ENCODE measurements around the gene PHF12.

Gene PHF12

DNA sequence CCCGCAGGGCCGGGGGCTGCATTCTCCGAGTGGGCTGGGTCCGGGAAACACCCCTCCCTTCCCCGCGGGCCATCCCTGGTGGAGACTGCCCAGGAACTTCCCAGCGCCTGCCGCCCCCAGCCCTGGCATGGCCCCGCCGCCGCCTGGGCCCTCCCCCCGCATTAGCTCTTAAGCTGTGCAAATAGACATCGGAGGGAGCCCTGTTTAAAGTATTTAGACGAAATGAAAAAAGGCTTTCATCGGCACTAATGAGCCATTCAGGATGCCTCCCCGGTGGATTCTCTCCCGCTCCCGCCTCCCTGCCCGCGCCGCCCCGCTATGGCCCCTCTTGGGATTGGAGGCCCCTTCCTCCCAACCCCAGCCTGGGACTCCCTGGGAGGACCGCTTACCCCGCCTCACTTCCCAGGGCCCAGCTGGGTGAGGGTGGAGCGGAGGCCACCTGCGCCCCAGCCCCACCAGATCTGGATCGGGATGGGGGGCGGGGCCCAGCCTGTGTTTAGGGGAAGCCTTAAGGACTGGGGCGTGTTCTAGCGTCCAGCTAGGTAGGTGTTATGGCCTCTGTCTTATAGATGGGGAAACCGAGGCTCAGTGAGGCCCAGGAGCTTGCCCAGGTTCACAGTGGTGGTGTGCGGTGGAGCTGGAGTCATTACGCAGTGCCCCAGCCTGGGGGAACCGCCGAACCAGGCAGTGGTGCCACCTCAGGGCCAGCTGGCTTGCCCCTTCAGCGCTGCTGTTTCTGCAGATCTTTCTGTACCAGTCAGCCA is 34.8 kb upstream of the PHF12 start:
- DNase-seq, result no peak
- H2BK15ac ChIP-seq (ENCODE audit: low read depth, poor library complexity, severe bottlenecking), result no peak overlapping the region
- H3K4me2 ChIP-seq (ENCODE audit: low read length, poor library complexity, severe bottlenecking), result no peak overlapping the region
- H3K18ac ChIP-seq (ENCODE audit: low read depth in 1 of 2, low read length in 2 of 2), result no peak overlapping the region
- H3K4me3 ChIP-seq (ENCODE audit: insufficient read depth in 1 of 2, low read depth in 1 of 2, low read length in 2 of 2), result no peak overlapping the region
- no peak overlapping the region for H3K14ac ChIP-seq (ENCODE audit: low read length in 2 of 2)
- H4K8ac ChIP-seq (ENCODE audit: low read length), result no peak overlapping the region
- no peak overlapping the region for H2AK5ac ChIP-seq (ENCODE audit: low read length, severe bottlenecking)
- H4K91ac ChIP-seq (ENCODE audit: low read length), result no peak overlapping the region
- H3K36me3 ChIP-seq (ENCODE audit: control insufficient read depth in 1 of 2, insufficient read depth in 2 of 2, low read depth in 1 of 2, low read length in 2 of 2), result no peaks in the 10 kb centered on the region
- no peak overlapping the region for H3K9ac ChIP-seq (ENCODE audit: low read length)
- no peak overlapping the region for H3K27ac ChIP-seq (ENCODE audit: low read length, poor library complexity, severe bottlenecking)
- peaks cover 63 to 86% of the 10 kb centered on the region in 2 experiments for H3K27me3 ChIP-seq (ENCODE audit: control insufficient read depth in 1 of 2, insufficient read depth in 1 of 2, low read length in 2 of 2)
- no peak overlapping the region for H2BK120ac ChIP-seq (ENCODE audit: low read depth, low read length)
- no peak overlapping the region for H2BK5ac ChIP-seq (ENCODE audit: low read depth, low read length, poor library complexity, severe bottlenecking)
- H3K9me3 ChIP-seq (ENCODE audit: control insufficient read depth, low read length), result no peaks in the 10 kb centered on the region
- no peak overlapping the region for H3K23ac ChIP-seq (ENCODE audit: low read length in 2 of 2)
- H2BK12ac ChIP-seq (ENCODE audit: low read length in 2 of 2), result no peak overlapping the region
- peaks cover 14% of the 10 kb centered on the region for H3K4me1 ChIP-seq (ENCODE audit: control insufficient read depth, insufficient read depth, low read depth, low read length)
- no peaks in the 10 kb centered on the region for H3K79me1 ChIP-seq (replicated peaks; ENCODE audit: low read length, poor library complexity, severe bottlenecking)
- 23% methylated on average over 30 of the region's 36 CpGs for WGBS
- H3K4ac ChIP-seq (ENCODE audit: low read depth in 1 of 2, low read length in 2 of 2), result no peak overlapping the region
- no peak overlapping the region for H2AFZ ChIP-seq (ENCODE audit: low read depth, low read length)

DNA sequence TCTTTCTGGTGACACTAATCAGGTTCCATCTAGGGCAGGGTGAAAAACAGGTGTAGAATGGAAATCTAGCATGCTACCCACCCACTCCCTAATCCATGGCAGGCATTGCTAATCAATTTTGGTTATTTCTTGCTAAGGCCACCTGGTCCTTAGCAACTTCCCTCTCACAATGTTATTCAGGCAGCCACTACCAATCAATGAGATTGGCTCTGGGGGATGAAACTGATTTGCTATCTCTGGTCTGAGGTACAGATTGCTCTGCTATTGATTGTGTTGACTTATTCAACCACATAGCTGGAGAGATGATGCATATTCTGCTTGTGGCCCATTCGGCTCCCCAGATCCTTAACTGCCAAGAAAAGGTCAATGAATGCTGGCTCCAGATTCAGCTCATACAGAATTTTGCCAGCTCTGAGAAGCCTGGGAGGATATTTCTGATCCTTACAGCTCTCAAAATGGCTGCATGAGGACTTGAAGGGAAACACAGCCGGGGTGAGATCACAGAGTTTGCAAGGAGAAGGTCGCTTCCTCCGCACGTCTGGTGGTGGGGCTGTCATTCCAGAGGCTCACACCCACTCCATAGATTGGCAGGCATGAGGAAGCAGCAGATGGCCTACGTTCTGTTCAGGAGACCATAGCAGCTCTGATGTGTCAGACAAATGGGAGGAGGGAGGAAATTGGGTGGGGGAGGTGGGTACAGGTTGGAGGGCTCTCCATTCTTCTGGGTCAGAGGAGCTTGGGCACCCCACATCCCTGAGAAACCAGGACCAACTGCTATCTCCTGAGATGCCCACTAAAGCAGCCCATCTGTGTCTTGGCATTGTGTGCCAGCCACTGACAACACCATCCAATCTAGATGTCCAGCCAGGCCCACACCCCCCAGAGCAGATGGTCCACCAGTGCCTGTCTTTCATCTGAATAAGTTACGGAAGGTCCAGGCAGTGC is 32.2 kb upstream of the PHF12 start:
- no peak overlapping the region for H3K27ac ChIP-seq (ENCODE audit: low read length, poor library complexity, severe bottlenecking)
- 62% methylated on average over 7 of the region's 7 CpGs for WGBS
- H2BK120ac ChIP-seq (ENCODE audit: low read depth, low read length), result no peak overlapping the region
- no peaks in the 10 kb centered on the region for H3K79me1 ChIP-seq (replicated peaks; ENCODE audit: low read length, poor library complexity, severe bottlenecking)
- no peaks in the 10 kb centered on the region for H3K36me3 ChIP-seq (ENCODE audit: control insufficient read depth in 1 of 2, insufficient read depth in 2 of 2, low read depth in 1 of 2, low read length in 2 of 2)
- H3K4me1 ChIP-seq (ENCODE audit: control insufficient read depth, insufficient read depth, low read depth, low read length), result peaks cover 12% of the 10 kb centered on the region
- H2AK5ac ChIP-seq (ENCODE audit: low read length, severe bottlenecking), result no peak overlapping the region
- H3K9me3 ChIP-seq (ENCODE audit: control insufficient read depth, low read length), result no peaks in the 10 kb centered on the region
- no peak overlapping the region for H3K4me3 ChIP-seq (ENCODE audit: insufficient read depth in 1 of 2, low read depth in 1 of 2, low read length in 2 of 2)
- no peak overlapping the region for H2BK12ac ChIP-seq (ENCODE audit: low read length in 2 of 2)
- no peak overlapping the region for H2BK15ac ChIP-seq (ENCODE audit: low read depth, poor library complexity, severe bottlenecking)
- no peak overlapping the region for H2AFZ ChIP-seq (ENCODE audit: low read depth, low read length)
- no peak overlapping the region for H2BK5ac ChIP-seq (ENCODE audit: low read depth, low read length, poor library complexity, severe bottlenecking)
- H3K18ac ChIP-seq (ENCODE audit: low read depth in 1 of 2, low read length in 2 of 2), result no peak overlapping the region
- no peak overlapping the region for H4K91ac ChIP-seq (ENCODE audit: low read length)
- H3K4ac ChIP-seq (ENCODE audit: low read depth in 1 of 2, low read length in 2 of 2), result no peak overlapping the region
- peak overlapping the region in 1 of 2 experiments; percentile 43 for H3K23ac ChIP-seq (ENCODE audit: low read length in 2 of 2)
- DNase-seq, result no peak
- no peak overlapping the region for H4K8ac ChIP-seq (ENCODE audit: low read length)
- no peak overlapping the region for H3K4me2 ChIP-seq (ENCODE audit: low read length, poor library complexity, severe bottlenecking)
- H3K14ac ChIP-seq (ENCODE audit: low read length in 2 of 2), result no peak overlapping the region
- H3K27me3 ChIP-seq (ENCODE audit: control insufficient read depth in 1 of 2, insufficient read depth in 1 of 2, low read length in 2 of 2), result peaks cover 75 to 89% of the 10 kb centered on the region in 2 experiments
- H3K9ac ChIP-seq (ENCODE audit: low read length), result no peak overlapping the region

GRCh38 chr17:28982131-28982793 is 30.9 kb upstream of the PHF12 start:
- Histone ChIP-seq H2AFZ (ENCODE audit: low read depth, low read length) (no peak overlapping the region), H2BK120ac (ENCODE audit: low read depth, low read length) (no peak overlapping the region), H2BK12ac (ENCODE audit: low read length in 2 of 2) (no peak overlapping the region), H3K79me1 (replicated peaks; ENCODE audit: low read length, poor library complexity, severe bottlenecking) (no peaks in the 10 kb centered on the region), H2AK5ac (ENCODE audit: low read length, severe bottlenecking) (no peak overlapping the region), H3K23ac (ENCODE audit: low read length in 2 of 2) (no peak overlapping the region), H3K4me3 (ENCODE audit: insufficient read depth in 1 of 2, low read depth in 1 of 2, low read length in 2 of 2) (no peak overlapping the region), H4K91ac (ENCODE audit: low read length) (no peak overlapping the region), H2BK15ac (ENCODE audit: low read depth, poor library complexity, severe bottlenecking) (no peak overlapping the region), H3K9ac (ENCODE audit: low read length) (no peak overlapping the region), H3K18ac (ENCODE audit: low read depth in 1 of 2, low read length in 2 of 2) (no peak overlapping the region), H3K4ac (ENCODE audit: low read depth in 1 of 2, low read length in 2 of 2) (no peak overlapping the region), H3K27me3 (ENCODE audit: control insufficient read depth in 1 of 2, insufficient read depth in 1 of 2, low read length in 2 of 2) (peaks cover 75 to 89% of the 10 kb centered on the region in 2 experiments), H4K8ac (ENCODE audit: low read length) (no peak overlapping the region), H3K27ac (ENCODE audit: low read length, poor library complexity, severe bottlenecking) (no peak overlapping the region), H3K4me1 (ENCODE audit: control insufficient read depth, insufficient read depth, low read depth, low read length) (peaks cover 12% of the 10 kb centered on the region), H3K9me3 (ENCODE audit: control insufficient read depth, low read length) (no peaks in the 10 kb centered on the region), H3K36me3 (ENCODE audit: control insufficient read depth in 1 of 2, insufficient read depth in 2 of 2, low read depth in 1 of 2, low read length in 2 of 2) (no peaks in the 10 kb centered on the region), H3K4me2 (ENCODE audit: low read length, poor library complexity, severe bottlenecking) (no peak overlapping the region), H2BK5ac (ENCODE audit: low read depth, low read length, poor library complexity, severe bottlenecking) (no peak overlapping the region), H3K14ac (ENCODE audit: low read length in 2 of 2) (no peak overlapping the region)
- 68% methylated on average over 10 of the region's 11 CpGs for WGBS
- peak; percentile 62 for DNase-seq

Data from mesenchymal stem cell (in vitro differentiated cells and primary cell).